Keratinocyte (primary cell): ENCODE data around the gene AMIGO2.
"Not testable (repeated sequence)": the region's sequence is repeated elsewhere in the genome, so short reads cannot be mapped to it uniquely, and the experiment has no call there.

Source experiments
- EZH2 ChIP-seq: IDR thresholded peaks from one replicate; pipeline ENCODE4 v1.6.1; 2012; ENCODE audit warnings: inconsistent platforms, mild to moderate bottlenecking, low read length, moderate library complexity
- TF ChIP-seq, protein P1 (sequence below), 3 experiments: IDR thresholded peaks in 1 of 3; conservative IDR thresholded peaks in 1 of 3; optimal IDR thresholded peaks in 1 of 3; 2 replicates in 2 of 3; 3 replicates in 1 of 3; pipeline versions ENCODE3 to v1.5.1; 2011; ENCODE audit warnings: low read length in 3 of 3, mild to moderate bottlenecking in 3 of 3, moderate library complexity in 2 of 3, control low read depth in 1 of 3, inconsistent platforms in 1 of 3; ENCODE audit not compliant: insufficient read depth in 2 of 3; ENCODE audit errors: extremely low read depth in 1 of 3

DNA sequence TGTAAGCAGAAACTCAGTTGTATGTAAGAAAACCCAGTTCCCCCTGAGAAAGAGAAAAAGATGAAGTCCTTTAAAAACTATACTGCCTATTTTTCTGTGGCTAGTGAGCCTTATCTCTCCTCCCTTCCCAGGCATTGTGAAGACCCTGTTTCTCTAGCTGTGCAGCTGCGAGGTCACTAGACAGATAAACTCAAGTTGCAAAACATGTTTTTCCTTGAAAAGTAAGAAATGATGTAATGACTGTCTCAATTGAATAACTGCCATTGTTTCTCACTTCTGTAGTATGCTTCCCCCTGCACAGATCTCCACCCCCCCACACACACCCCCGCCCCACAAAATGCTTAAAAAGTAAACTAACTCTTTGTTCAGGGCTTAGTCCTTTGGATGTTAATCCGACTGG lies 23.9 kb downstream of the AMIGO2 start:
- TF ChIP-seq, protein P1, sequence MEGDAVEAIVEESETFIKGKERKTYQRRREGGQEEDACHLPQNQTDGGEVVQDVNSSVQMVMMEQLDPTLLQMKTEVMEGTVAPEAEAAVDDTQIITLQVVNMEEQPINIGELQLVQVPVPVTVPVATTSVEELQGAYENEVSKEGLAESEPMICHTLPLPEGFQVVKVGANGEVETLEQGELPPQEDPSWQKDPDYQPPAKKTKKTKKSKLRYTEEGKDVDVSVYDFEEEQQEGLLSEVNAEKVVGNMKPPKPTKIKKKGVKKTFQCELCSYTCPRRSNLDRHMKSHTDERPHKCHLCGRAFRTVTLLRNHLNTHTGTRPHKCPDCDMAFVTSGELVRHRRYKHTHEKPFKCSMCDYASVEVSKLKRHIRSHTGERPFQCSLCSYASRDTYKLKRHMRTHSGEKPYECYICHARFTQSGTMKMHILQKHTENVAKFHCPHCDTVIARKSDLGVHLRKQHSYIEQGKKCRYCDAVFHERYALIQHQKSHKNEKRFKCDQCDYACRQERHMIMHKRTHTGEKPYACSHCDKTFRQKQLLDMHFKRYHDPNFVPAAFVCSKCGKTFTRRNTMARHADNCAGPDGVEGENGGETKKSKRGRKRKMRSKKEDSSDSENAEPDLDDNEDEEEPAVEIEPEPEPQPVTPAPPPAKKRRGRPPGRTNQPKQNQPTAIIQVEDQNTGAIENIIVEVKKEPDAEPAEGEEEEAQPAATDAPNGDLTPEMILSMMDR (optimal IDR thresholded peaks at IDR 0.05 in 1 of 3, IDR thresholded peaks at IDR 0.05 in 1 of 3, conservative IDR thresholded peaks at IDR 0.05 in 1 of 3; ENCODE audit: extremely low read depth in 1 of 3, insufficient read depth in 2 of 3, low read length in 3 of 3): not testable (repeated sequence)
- TF ChIP-seq EZH2: not testable (repeated sequence)
